OCI-LY3 (cell line): ENCODE results near the gene CDKN2B.

ENCODE experiments used
- H2AFZ ChIP-seq: fragments of 200-600, 300-600 bp; shearing (Covaris generic); 2 replicates; pipeline ENCODE4 v1.6.0; 2014; ENCODE audit warnings: antibody characterized with exemption, low read depth, low read length
- H3K27ac ChIP-seq: fragments of 200-600, 300-600 bp; sonication (generic); 2 replicates; pipeline ENCODE4 v1.5.1; 2014; ENCODE audit warnings: mild to moderate bottlenecking, low read length, moderate library complexity, mixed read lengths
- H3K27me3 ChIP-seq: fragments of 200-600, 300-600 bp; sonication (generic); 2 replicates; pipeline ENCODE4 v1.6.1; 2014; ENCODE audit warnings: low read depth, low read length, mixed read lengths
- H3K36me3 ChIP-seq: fragments of 200-600, 300-600 bp; sonication (generic); replicated peaks from 2 replicates; pipeline ENCODE3; 2014; ENCODE audit warnings: low read depth, low read length, mixed read lengths
- H3K4me1 ChIP-seq: fragments of 300-600, 200-600 bp; sonication (generic); 2 replicates; pipeline ENCODE4 v1.6.1; 2014; ENCODE audit warnings: low read length, mixed read lengths
- H3K4me2 ChIP-seq: fragments of 200-600, 300-600 bp; sonication (generic); 2 replicates; pipeline ENCODE4 v1.6.1; 2014; ENCODE audit warnings: low read length, mixed read lengths
- H3K4me3 ChIP-seq: fragments of 300-600, 200-600 bp; sonication (generic); 2 replicates; pipeline ENCODE4 v1.5.1; 2014; ENCODE audit warnings: antibody characterized with exemption, mild to moderate bottlenecking, low read length, moderate library complexity
- H3K79me2 ChIP-seq: fragments of 300-600, 200-600 bp; shearing (Covaris generic); 2 replicates; pipeline ENCODE4 v1.6.1; 2014; ENCODE audit warnings: mild to moderate bottlenecking, low read length, mixed read lengths
- H3K9ac ChIP-seq: fragments of 300-600, 200-600 bp; shearing (Covaris generic); 2 replicates; pipeline ENCODE4 v1.6.0; 2014; ENCODE audit warnings: mild to moderate bottlenecking, low read length, moderate library complexity
- H3K9me3 ChIP-seq: fragments of 200-600, 300-600 bp; shearing (Covaris generic); 2 replicates; pipeline ENCODE4 v1.6.1; 2014; ENCODE audit warnings: low read length, mixed read lengths; ENCODE audit not compliant: insufficient read depth
- H4K20me1 ChIP-seq: fragments of 200-600, 300-600 bp; sonication (generic); 2 replicates; pipeline ENCODE4 v1.6.1; 2016; ENCODE audit warnings: low read length, mixed read lengths; ENCODE audit not compliant: insufficient read depth
- EZH2phosphoT487 ChIP-seq: fragments of 200-600 bp; shearing (Covaris generic); IDR thresholded peaks from 2 replicates; pipeline ENCODE4 v1.6.1; 2018; ENCODE audit warnings: antibody characterized with exemption, mixed run types, low read depth
- TF ChIP-seq, protein P1 (sequence below): fragments of 200-600, 300-600 bp; sonication (generic); IDR thresholded peaks from 2 replicates; pipeline ENCODE4 v1.5.1; 2014; ENCODE audit warnings: antibody characterized with exemption, low read length, low read depth

Gene CDKN2B

GRCh38 chr9:22041344-22041743, 32.2 kb upstream of the CDKN2B start:
- no peak overlapping the region for H3K4me2 ChIP-seq
- H3K9me3 ChIP-seq = no peaks in the 10 kb centered on the region
- no peaks in the 10 kb centered on the region for H4K20me1 ChIP-seq
- H3K9ac ChIP-seq = no peak overlapping the region
- H3K4me3 ChIP-seq = no peak overlapping the region
- no peak for TF ChIP-seq EZH2phosphoT487
- TF ChIP-seq, protein P1, sequence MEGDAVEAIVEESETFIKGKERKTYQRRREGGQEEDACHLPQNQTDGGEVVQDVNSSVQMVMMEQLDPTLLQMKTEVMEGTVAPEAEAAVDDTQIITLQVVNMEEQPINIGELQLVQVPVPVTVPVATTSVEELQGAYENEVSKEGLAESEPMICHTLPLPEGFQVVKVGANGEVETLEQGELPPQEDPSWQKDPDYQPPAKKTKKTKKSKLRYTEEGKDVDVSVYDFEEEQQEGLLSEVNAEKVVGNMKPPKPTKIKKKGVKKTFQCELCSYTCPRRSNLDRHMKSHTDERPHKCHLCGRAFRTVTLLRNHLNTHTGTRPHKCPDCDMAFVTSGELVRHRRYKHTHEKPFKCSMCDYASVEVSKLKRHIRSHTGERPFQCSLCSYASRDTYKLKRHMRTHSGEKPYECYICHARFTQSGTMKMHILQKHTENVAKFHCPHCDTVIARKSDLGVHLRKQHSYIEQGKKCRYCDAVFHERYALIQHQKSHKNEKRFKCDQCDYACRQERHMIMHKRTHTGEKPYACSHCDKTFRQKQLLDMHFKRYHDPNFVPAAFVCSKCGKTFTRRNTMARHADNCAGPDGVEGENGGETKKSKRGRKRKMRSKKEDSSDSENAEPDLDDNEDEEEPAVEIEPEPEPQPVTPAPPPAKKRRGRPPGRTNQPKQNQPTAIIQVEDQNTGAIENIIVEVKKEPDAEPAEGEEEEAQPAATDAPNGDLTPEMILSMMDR = no peak
- H3K79me2 ChIP-seq = no peaks in the 10 kb centered on the region
- no peaks in the 10 kb centered on the region for H3K27me3 ChIP-seq
- H3K4me1 ChIP-seq = no peaks in the 10 kb centered on the region
- no peaks in the 10 kb centered on the region for H3K36me3 ChIP-seq
- H2AFZ ChIP-seq = no peak overlapping the region
- no peak overlapping the region for H3K27ac ChIP-seq

DNA sequence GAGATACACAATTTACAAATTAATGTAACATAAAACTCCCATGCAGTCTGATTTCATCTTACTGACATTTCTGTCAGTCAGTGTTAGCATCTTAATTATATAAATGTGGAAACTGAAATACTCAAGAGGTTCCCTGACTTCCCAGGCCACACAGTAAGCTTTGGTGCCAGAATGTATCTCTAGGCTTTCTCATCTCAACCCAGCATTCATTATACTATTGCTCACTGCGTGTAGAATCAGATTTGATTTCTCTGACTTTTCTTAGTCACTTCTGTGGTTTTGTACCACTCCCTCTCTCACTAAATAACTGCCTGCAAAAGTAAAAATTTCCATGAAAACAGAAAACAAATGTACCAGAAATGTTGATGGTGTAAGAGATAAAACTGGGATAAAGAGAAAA, 31.7 kb upstream of the CDKN2B start:
- Histone ChIP-seq H3K36me3 (no peaks in the 10 kb centered on the region), H3K27me3 (no peaks in the 10 kb centered on the region), H3K27ac (no peak overlapping the region), H2AFZ (no peak overlapping the region), H3K4me1 (no peaks in the 10 kb centered on the region), H4K20me1 (no peaks in the 10 kb centered on the region), H3K9ac (no peak overlapping the region), H3K9me3 (no peaks in the 10 kb centered on the region), H3K4me3 (no peak overlapping the region), H3K4me2 (no peak overlapping the region), H3K79me2 (no peaks in the 10 kb centered on the region)
- no peak for TF ChIP-seq EZH2phosphoT487
- TF ChIP-seq, protein P1 = no peak

- Histone ChIP-seq H3K4me3 (no peak overlapping the region), H3K79me2 (no peaks in the 10 kb centered on the region), H3K9me3 (no peaks in the 10 kb centered on the region), H4K20me1 (no peaks in the 10 kb centered on the region), H3K27me3 (no peaks in the 10 kb centered on the region), H3K27ac (no peak overlapping the region), H3K36me3 (no peaks in the 10 kb centered on the region), H3K4me2 (no peak overlapping the region), H3K4me1 (no peaks in the 10 kb centered on the region), H3K9ac (no peak overlapping the region), H2AFZ (no peak overlapping the region)
- TF ChIP-seq EZH2phosphoT487 = no peak
These were observed 30.2 kb upstream of the CDKN2B start for GRCh38 chr9:22039258-22039657.

- H3K79me2 ChIP-seq = no peaks in the 10 kb centered on the region
- H4K20me1 ChIP-seq = no peaks in the 10 kb centered on the region
- H3K9ac ChIP-seq = no peak overlapping the region
- H3K9me3 ChIP-seq = no peaks in the 10 kb centered on the region
- no peak for TF ChIP-seq EZH2phosphoT487
- TF ChIP-seq, protein P1 = no peak
- H3K4me2 ChIP-seq = no peak overlapping the region
- no peak overlapping the region for H2AFZ ChIP-seq
- no peaks in the 10 kb centered on the region for H3K36me3 ChIP-seq
- no peaks in the 10 kb centered on the region for H3K4me1 ChIP-seq
- no peak overlapping the region for H3K4me3 ChIP-seq
- H3K27ac ChIP-seq = no peak overlapping the region
- H3K27me3 ChIP-seq = no peaks in the 10 kb centered on the region
These were observed 29.0 kb upstream of the CDKN2B start for GRCh38 chr9:22037954-22038690.
